ENCODE measurements around the gene LEKR1.

The LEKR1 gene

GRCh38 chr3:157065201-157065600 is 239.0 kb downstream of the LEKR1 start:
- no peak for DNase-seq

GRCh38 chr3:157066335-157067098 is 240.4 kb downstream of the LEKR1 start:
- DNase-seq, result no peak

GRCh38 chr3:157067114-157067513 is 241.0 kb downstream of the LEKR1 start:
- no peak for DNase-seq

GRCh38 chr3:157069406-157069805 is 243.3 kb downstream of the LEKR1 start:
- DNase-seq, result no peak

GRCh38 chr3:157069846-157070677 is 243.9 kb downstream of the LEKR1 start:
- no peak for DNase-seq

- DNase-seq, result no peak
These were observed 244.5 kb downstream of the LEKR1 start for GRCh38 chr3:157070678-157070999.

- no peak for DNase-seq
These were observed 245.8 kb downstream of the LEKR1 start for GRCh38 chr3:157071744-157072525.

GRCh38 chr3:157073810-157074209 is 247.7 kb downstream of the LEKR1 start:
- no peak for DNase-seq

- no peak for DNase-seq
These were observed 248.3 kb downstream of the LEKR1 start for GRCh38 chr3:157074490-157074889.

GRCh38 chr3:157074981-157075380 is 248.8 kb downstream of the LEKR1 start:
- no peak for DNase-seq

GRCh38 chr3:157075693-157076420 is 249.7 kb downstream of the LEKR1 start:
- no peak for DNase-seq

- DNase-seq, result no peak
These were observed 251.4 kb downstream of the LEKR1 start for GRCh38 chr3:157077565-157077991.

GRCh38 chr3:157078131-157078810 is 252.1 kb downstream of the LEKR1 start:
- no peak for DNase-seq

GRCh38 chr3:157078811-157079185 is 252.6 kb downstream of the LEKR1 start:
- no peak for DNase-seq

- no peak for DNase-seq
These were observed 253.7 kb downstream of the LEKR1 start for GRCh38 chr3:157079676-157080369.

- no peak for DNase-seq
These were observed 255.6 kb downstream of the LEKR1 start for GRCh38 chr3:157081626-157082210.

- no peak for DNase-seq
These were observed 256.3 kb downstream of the LEKR1 start for GRCh38 chr3:157082305-157082982.

- no peak for DNase-seq
These were observed 257.7 kb downstream of the LEKR1 start for GRCh38 chr3:157083824-157084223.

- DNase-seq, result no peak
These were observed 260.1 kb downstream of the LEKR1 start for GRCh38 chr3:157086060-157086750.

- DNase-seq, result no peak
These were observed 260.6 kb downstream of the LEKR1 start for GRCh38 chr3:157086775-157087174.

Measured in GDM1 (cell line).